Measurements from ENCODE around the gene VSX1. TPM values are rescaled to one million over a fixed set of nuclear protein-coding genes. Genes with fewer than 3 reads are reported as not detected.

The VSX1 gene
- total and polyA plus RNA-seq, 7 donors: 0.03 TPM; not detected in 6

- no peak for DNase-seq
- no peak overlapping the region for H3K27ac ChIP-seq
- no peak overlapping the region for H3K4me3 ChIP-seq
- H3K4me1 ChIP-seq: no peaks in the 10 kb centered on the region
- H3K36me3 ChIP-seq: no peaks in the 10 kb centered on the region
- H3K27me3 ChIP-seq: peaks cover 0 to 7% (median 0%) of the 10 kb centered on the region in 3 donors
- WGBS, 2 donors: 83 to 92% methylated on average over 3 of the region's 3 CpGs
- H3K9me3 ChIP-seq: no peaks in the 10 kb centered on the region
- TF ChIP-seq POLR2AphosphoS5 (IDR thresholded peaks at IDR 0.05) (no peak), EP300 (IDR thresholded peaks at IDR 0.05) (no peak), POLR2A (IDR thresholded peaks at IDR 0.05) (no peak)
- TF ChIP-seq, protein P1, sequence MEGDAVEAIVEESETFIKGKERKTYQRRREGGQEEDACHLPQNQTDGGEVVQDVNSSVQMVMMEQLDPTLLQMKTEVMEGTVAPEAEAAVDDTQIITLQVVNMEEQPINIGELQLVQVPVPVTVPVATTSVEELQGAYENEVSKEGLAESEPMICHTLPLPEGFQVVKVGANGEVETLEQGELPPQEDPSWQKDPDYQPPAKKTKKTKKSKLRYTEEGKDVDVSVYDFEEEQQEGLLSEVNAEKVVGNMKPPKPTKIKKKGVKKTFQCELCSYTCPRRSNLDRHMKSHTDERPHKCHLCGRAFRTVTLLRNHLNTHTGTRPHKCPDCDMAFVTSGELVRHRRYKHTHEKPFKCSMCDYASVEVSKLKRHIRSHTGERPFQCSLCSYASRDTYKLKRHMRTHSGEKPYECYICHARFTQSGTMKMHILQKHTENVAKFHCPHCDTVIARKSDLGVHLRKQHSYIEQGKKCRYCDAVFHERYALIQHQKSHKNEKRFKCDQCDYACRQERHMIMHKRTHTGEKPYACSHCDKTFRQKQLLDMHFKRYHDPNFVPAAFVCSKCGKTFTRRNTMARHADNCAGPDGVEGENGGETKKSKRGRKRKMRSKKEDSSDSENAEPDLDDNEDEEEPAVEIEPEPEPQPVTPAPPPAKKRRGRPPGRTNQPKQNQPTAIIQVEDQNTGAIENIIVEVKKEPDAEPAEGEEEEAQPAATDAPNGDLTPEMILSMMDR (IDR thresholded peaks at IDR 0.05): no peak
- intact Hi-C loops (cut with DNase I): no loop called here
These were observed 19.0 kb upstream of the VSX1 start for GRCh38 chr20:25100914-25101313.

- intact Hi-C loops (cut with DNase I): no loop called here
- H3K27me3 ChIP-seq: no peaks in the 10 kb centered on the region
- 64 to 80% methylated on average over 4 of the region's 4 CpGs for WGBS, 2 donors
- no peak overlapping the region for H3K27ac ChIP-seq
- H3K9me3 ChIP-seq: no peaks in the 10 kb centered on the region
- no peak for DNase-seq
- H3K4me1 ChIP-seq: no peaks in the 10 kb centered on the region
- H3K36me3 ChIP-seq: no peaks in the 10 kb centered on the region
- TF ChIP-seq POLR2AphosphoS5 (IDR thresholded peaks at IDR 0.05) (no peak), POLR2A (IDR thresholded peaks at IDR 0.05) (no peak), EP300 (IDR thresholded peaks at IDR 0.05) (no peak)
- TF ChIP-seq, protein P1 (IDR thresholded peaks at IDR 0.05): no peak
- no peak overlapping the region for H3K4me3 ChIP-seq
These were observed 17.7 kb upstream of the VSX1 start for GRCh38 chr20:25099601-25100140.

DNA sequence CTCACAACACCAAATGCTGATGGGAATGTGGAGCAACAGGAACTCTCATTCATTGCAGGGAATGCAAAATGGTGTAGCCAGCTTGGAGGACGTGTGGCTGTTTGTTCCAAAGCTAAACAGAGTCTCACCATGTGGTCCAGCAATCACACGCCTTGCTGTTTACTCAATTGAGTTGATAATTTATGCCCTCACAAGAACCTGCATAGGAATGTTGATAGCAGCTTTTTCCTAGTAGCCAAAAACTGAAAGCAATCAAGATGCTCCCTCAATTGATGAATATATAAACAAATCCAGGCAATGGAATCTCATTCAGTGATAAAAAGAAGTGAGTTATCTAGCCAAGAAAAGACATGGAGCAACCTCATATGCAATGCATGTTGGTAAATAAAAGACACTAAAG, 15.6 kb upstream of the VSX1 start:
- Histone ChIP-seq H3K36me3 (no peaks in the 10 kb centered on the region), H3K27me3 (no peaks in the 10 kb centered on the region), H3K4me3 (no peak overlapping the region), H3K9me3 (no peaks in the 10 kb centered on the region), H3K27ac (no peak overlapping the region), H3K4me1 (no peaks in the 10 kb centered on the region)
- intact Hi-C loops (cut with DNase I): no loop called here
- 24 to 45% methylated on average over 2 of the region's 2 CpGs for WGBS, 2 donors
- TF ChIP-seq, protein P1 (IDR thresholded peaks at IDR 0.05): no peak
- TF ChIP-seq EP300 (IDR thresholded peaks at IDR 0.05) (no peak), POLR2AphosphoS5 (IDR thresholded peaks at IDR 0.05) (no peak), POLR2A (IDR thresholded peaks at IDR 0.05) (no peak)
- no peak for DNase-seq

- no peaks in the 10 kb centered on the region for H3K36me3 ChIP-seq
- no peak for DNase-seq
- H3K9me3 ChIP-seq: no peaks in the 10 kb centered on the region
- H3K27me3 ChIP-seq: peaks cover 9 to 28% (median 18%) of the 10 kb centered on the region in 3 donors
- no peaks in the 10 kb centered on the region for H3K4me1 ChIP-seq
- 16 to 27% methylated on average over 14 of the region's 14 CpGs for WGBS, 2 donors
- intact Hi-C loops (cut with DNase I): no loop called here
- H3K27ac ChIP-seq: no peak overlapping the region
- H3K4me3 ChIP-seq: no peak overlapping the region
- no peak for TF ChIP-seq POLR2AphosphoS5 (IDR thresholded peaks at IDR 0.05)
- TF ChIP-seq, protein P1 (IDR thresholded peaks at IDR 0.05): no peak
- TF ChIP-seq EP300 (IDR thresholded peaks at IDR 0.05): no peak
- no peak for TF ChIP-seq POLR2A (IDR thresholded peaks at IDR 0.05)
These were observed 8.8 kb upstream of the VSX1 start for GRCh38 chr20:25090492-25091429.

Measured in sigmoid colon (tissue), 7 donors.